Esophagus squamous epithelium (tissue), 5 donors: ENCODE data around the gene DUSP10. TPM values are rescaled to one million over a fixed set of nuclear protein-coding genes. Genes with fewer than 3 reads are reported as not detected.

Experiments
- DNase-seq: peaks from one replicate; lab custom pipeline; 2025; lab: John Stamatoyannopoulos, UW
- H3K27ac ChIP-seq, 4 donors: fragments of 200-600 bp; sonication (generic); one replicate each; pipeline ENCODE4 v1.5.1; 2016 to 2019; ENCODE audit warnings: mild to moderate bottlenecking in 1 of 4
- H3K27me3 ChIP-seq, 4 donors: fragments of 200-600 bp; sonication (generic); 1 replicate in 3 of 4; 2 replicates in 1 of 4; pipeline versions ENCODE4 v1.5.1 to v1.6.0; 2017 to 2021; ENCODE audit warnings: antibody characterized with exemption in 1 of 4
- H3K36me3 ChIP-seq, 3 donors: fragments of 200-600 bp; sonication (generic); one replicate each; pipeline ENCODE4 v1.5.1; 2016 to 2019
- H3K4me1 ChIP-seq, 3 donors: fragments of 200-600 bp; sonication (generic); one replicate each; pipeline ENCODE4 v1.5.1; 2017 to 2019
- H3K4me3 ChIP-seq, 4 donors: fragments of 200-600 bp; sonication (generic); 1 replicate in 3 of 4; 2 replicates in 1 of 4; pipeline ENCODE4 v1.5.1; 2016 to 2019; ENCODE audit warnings: mild to moderate bottlenecking in 2 of 4, moderate library complexity in 1 of 4
- H3K9me3 ChIP-seq, 3 donors: fragments of 200-600 bp; sonication (generic); one replicate each; pipeline ENCODE4 v1.5.1; 2016 to 2019
- CTCF ChIP-seq, 6 experiments: fragments of 450-650 bp in 4 of 6; fragments of 200-600 bp in 2 of 6; sonication (generic) in 2 of 6; IDR thresholded peaks; one replicate each; pipeline ENCODE4 v1.5.1; 2016 to 2019; ENCODE audit warnings: antibody characterized with exemption in 6 of 6, mild to moderate bottlenecking in 4 of 6, moderate library complexity in 4 of 6
- POLR2A ChIP-seq, 4 donors: fragments of 450-650 bp; IDR thresholded peaks; one replicate each; pipeline ENCODE4 v1.6.1; 2017; ENCODE audit warnings: antibody characterized with exemption in 4 of 4, mild to moderate bottlenecking in 4 of 4, moderate library complexity in 3 of 4
- WGBS, 2 donors: methylation state at CpG; one replicate each; pipeline ENCODE4 v1.1.5; 2018; 5-methylcytosine and 5-hydroxymethylcytosine counted together
- intact Hi-C: fragments of 100-400 bp; cut with DNase I; formaldehyde crosslinking; loops from one replicate; pipeline ENCODE4 v1.15.0; 2022
- total RNA-seq, 4 donors: library from RNA; depleted of rRNA; stranded (reverse); fragments of >200 nt; gene quantifications; one replicate each; pipeline ENCODE4 v1.1.0, GENCODE V29; 2016
- donor health status: DM: yes; HTN: yes; CAD: no.

The DUSP10 gene
- total RNA-seq, 4 donors from 2014 or later = 1.4 to 7.4 (median 4.9) TPM

- TF ChIP-seq POLR2A (IDR thresholded peaks at IDR 0.05) (no peak), CTCF (IDR thresholded peaks at IDR 0.05) (no peak)
- H3K27me3 ChIP-seq = no peaks in the 10 kb centered on the region
- H3K36me3 ChIP-seq = no peaks in the 10 kb centered on the region
- H3K27ac ChIP-seq = no peak overlapping the region
- no peak for DNase-seq
- intact Hi-C loops = no loop called here
- H3K9me3 ChIP-seq = no peaks in the 10 kb centered on the region
- 71 to 91% methylated on average over 1 of the region's 1 CpG for WGBS, 2 donors
- no peak overlapping the region for H3K4me3 ChIP-seq
- no peaks in the 10 kb centered on the region for H3K4me1 ChIP-seq
Observed at GRCh38 chr1:221782970-221783369, 41.1 kb upstream of the DUSP10 start.

GRCh38 chr1:221782477-221782876 lies 40.6 kb upstream of the DUSP10 start:
- Histone ChIP-seq H3K9me3 (no peaks in the 10 kb centered on the region), H3K4me3 (no peak overlapping the region), H3K36me3 (no peaks in the 10 kb centered on the region), H3K27me3 (no peaks in the 10 kb centered on the region), H3K27ac (no peak overlapping the region), H3K4me1 (no peaks in the 10 kb centered on the region)
- 49 to 78% methylated on average over 2 of the region's 2 CpGs for WGBS, 2 donors
- intact Hi-C loops = no loop called here
- no peak for TF ChIP-seq CTCF (IDR thresholded peaks at IDR 0.05)
- TF ChIP-seq POLR2A (IDR thresholded peaks at IDR 0.05) = no peak
- DNase-seq = no peak

- TF ChIP-seq CTCF (IDR thresholded peaks at IDR 0.05) = no peak
- no peak for TF ChIP-seq POLR2A (IDR thresholded peaks at IDR 0.05)
- H3K4me3 ChIP-seq = no peak overlapping the region
- no peaks in the 10 kb centered on the region for H3K36me3 ChIP-seq
- no peaks in the 10 kb centered on the region for H3K9me3 ChIP-seq
- no peaks in the 10 kb centered on the region for H3K27me3 ChIP-seq
- H3K4me1 ChIP-seq = peaks cover 0 to 8% (median 0%) of the 10 kb centered on the region in 3 donors
- DNase-seq = no peak
- intact Hi-C loops = no loop called here
- H3K27ac ChIP-seq = no peak overlapping the region
- WGBS, 2 donors = 81 to 83% methylated on average over 5 to 7 of the region's 7 CpGs
Observed at GRCh38 chr1:221781102-221781755, 39.3 kb upstream of the DUSP10 start.

- intact Hi-C loops = no loop called here
- 77 to 100% methylated on average over 4 of the region's 7 CpGs for WGBS, 2 donors
- H3K4me3 ChIP-seq = no peak overlapping the region
- no peaks in the 10 kb centered on the region for H3K36me3 ChIP-seq
- H3K4me1 ChIP-seq = peaks cover 0 to 8% (median 0%) of the 10 kb centered on the region in 3 donors
- H3K9me3 ChIP-seq = no peaks in the 10 kb centered on the region
- TF ChIP-seq CTCF (IDR thresholded peaks at IDR 0.05) (no peak), POLR2A (IDR thresholded peaks at IDR 0.05) (no peak)
- H3K27ac ChIP-seq = no peak overlapping the region
- H3K27me3 ChIP-seq = no peaks in the 10 kb centered on the region
- no peak for DNase-seq
Observed at GRCh38 chr1:221780175-221780574, 38.3 kb upstream of the DUSP10 start.

GRCh38 chr1:221779771-221780170 lies 37.9 kb upstream of the DUSP10 start:
- no peaks in the 10 kb centered on the region for H3K27me3 ChIP-seq
- H3K27ac ChIP-seq = no peak overlapping the region
- no peak for DNase-seq
- TF ChIP-seq POLR2A (IDR thresholded peaks at IDR 0.05) = no peak
- TF ChIP-seq CTCF (IDR thresholded peaks at IDR 0.05) = no peak
- no peaks in the 10 kb centered on the region for H3K9me3 ChIP-seq
- no peak overlapping the region for H3K4me3 ChIP-seq
- H3K36me3 ChIP-seq = no peaks in the 10 kb centered on the region
- H3K4me1 ChIP-seq = peaks cover 0 to 8% (median 0%) of the 10 kb centered on the region in 3 donors
- no CpG with 5 or more reads among the region's 1 CpG for WGBS, 2 donors
- intact Hi-C loops = no loop called here
